Liver (tissue), 9 donors: ENCODE data around the gene COL26A1. TPM values are rescaled to one million over a fixed set of nuclear protein-coding genes. Genes with fewer than 3 reads are reported as not detected.

Experiments used
- DNase-seq: peaks from one replicate; pipeline ENCODE4 v3.0.0-alpha.2; 2017; ENCODE audit warnings: low spot score
- H3K27ac ChIP-seq, 2 donors: one replicate each; pipeline ENCODE4 v1.7.0; 2013; ENCODE audit warnings: inconsistent platforms in 2 of 2, low read length in 2 of 2, control low read depth in 1 of 2, low read depth in 1 of 2, mild to moderate bottlenecking in 1 of 2
- H3K27me3 ChIP-seq, 4 donors: one replicate each; pipeline versions ENCODE4 v1.6.1 to v1.7.0; 2013; ENCODE audit warnings: low read length in 3 of 4, inconsistent platforms in 1 of 4, mild to moderate bottlenecking in 1 of 4, moderate library complexity in 1 of 4; ENCODE audit not compliant: control insufficient read depth in 4 of 4, insufficient read depth in 4 of 4
- H3K36me3 ChIP-seq, 4 donors: one replicate each; pipeline versions ENCODE4 v1.6.1 to v1.7.0; 2013; ENCODE audit warnings: low read length in 3 of 4, mild to moderate bottlenecking in 3 of 4, low read depth in 1 of 4, moderate library complexity in 1 of 4; ENCODE audit not compliant: control insufficient read depth in 4 of 4, insufficient read depth in 3 of 4
- H3K4me1 ChIP-seq, 4 donors: one replicate each; pipeline versions ENCODE4 v1.6.1 to v1.7.0; 2013; ENCODE audit warnings: low read length in 3 of 4, mild to moderate bottlenecking in 3 of 4, moderate library complexity in 1 of 4; ENCODE audit not compliant: control insufficient read depth in 4 of 4, insufficient read depth in 4 of 4
- H3K4me3 ChIP-seq, 3 donors: one replicate each; pipeline versions ENCODE4 v1.6.1 to v1.7.0; 2013; ENCODE audit warnings: low read length in 3 of 3, control low read depth in 1 of 3, low read depth in 1 of 3, mild to moderate bottlenecking in 1 of 3
- H3K9ac ChIP-seq, 2 donors: one replicate each; pipeline ENCODE4 v1.7.0; 2013; ENCODE audit warnings: low read length in 2 of 2, mild to moderate bottlenecking in 2 of 2, moderate library complexity in 2 of 2, control low read depth in 1 of 2, low read depth in 1 of 2
- H3K9me3 ChIP-seq, 4 donors: one replicate each; pipeline versions ENCODE4 v1.6.1 to v1.7.0; 2013; ENCODE audit warnings: low read length in 3 of 4; ENCODE audit not compliant: control insufficient read depth in 4 of 4
- EGR1 ChIP-seq, 2 donors: IDR thresholded peaks; 2 replicates each; pipeline ENCODE4 v1.6.1; 2016 to 2018; ENCODE audit warnings: antibody characterized with exemption in 2 of 2, low read depth in 2 of 2
- FOXA1 ChIP-seq: IDR thresholded peaks from 2 replicates; pipeline ENCODE4 v1.6.1; 2016; ENCODE audit warnings: antibody characterized with exemption
- FOXA2 ChIP-seq: IDR thresholded peaks from 2 replicates; pipeline ENCODE4 v1.6.1; 2016; ENCODE audit warnings: antibody characterized with exemption
- GABPA ChIP-seq, 2 donors: IDR thresholded peaks in 1 of 2; conservative IDR thresholded peaks in 1 of 2; 2 replicates each; pipeline ENCODE4 v1.6.1; 2016; ENCODE audit warnings: antibody characterized with exemption in 2 of 2, mild to moderate bottlenecking in 1 of 2, moderate library complexity in 1 of 2
- HNF4A ChIP-seq, 2 donors: conservative IDR thresholded peaks; 2 replicates each; pipeline ENCODE4 v1.6.1; 2016; ENCODE audit warnings: antibody characterized with exemption in 2 of 2, mild to moderate bottlenecking in 2 of 2
- HNF4G ChIP-seq: IDR thresholded peaks from 2 replicates; pipeline ENCODE4 v1.6.1; 2016; ENCODE audit warnings: antibody characterized with exemption
- JUND ChIP-seq, 2 donors: IDR thresholded peaks; 2 replicates each; pipeline ENCODE4 v1.6.1; 2016; ENCODE audit warnings: antibody characterized with exemption in 2 of 2
- NR2F2 ChIP-seq: IDR thresholded peaks from 2 replicates; pipeline ENCODE4 v1.6.1; 2016; ENCODE audit warnings: antibody characterized with exemption
- RAD21 ChIP-seq, 2 donors: IDR thresholded peaks; 2 replicates each; pipeline ENCODE4 v1.6.1; 2016; ENCODE audit warnings: antibody characterized with exemption in 2 of 2, mild to moderate bottlenecking in 2 of 2
- RXRA ChIP-seq, 2 donors: IDR thresholded peaks; 2 replicates each; pipeline ENCODE4 v1.6.1; 2017 to 2018; ENCODE audit warnings: antibody characterized with exemption in 2 of 2, mild to moderate bottlenecking in 1 of 2
- SP1 ChIP-seq: IDR thresholded peaks from 2 replicates; pipeline ENCODE4 v1.6.1; 2018; ENCODE audit warnings: antibody characterized with exemption, mild to moderate bottlenecking
- TAF1 ChIP-seq: conservative IDR thresholded peaks from 2 replicates; pipeline ENCODE4 v1.6.1; 2016; ENCODE audit warnings: antibody characterized with exemption, mild to moderate bottlenecking
- YY1 ChIP-seq: IDR thresholded peaks from 2 replicates; pipeline ENCODE4 v1.6.1; 2016; ENCODE audit warnings: antibody characterized with exemption, mild to moderate bottlenecking
- WGBS: extraction: QIAGEN DNeasy Blood & Tissue Kit; methylation state at CpG from one replicate; pipeline ENCODE4 v1.1.7; 2013; 5-methylcytosine and 5-hydroxymethylcytosine counted together
- polyA plus RNA-seq, 2 donors: library from polyadenylated mRNA; stranded (reverse) in 1 of 2; unstranded in 1 of 2; fragments of 200-250 nt in 1 of 2; fragments of >200 nt in 1 of 2; fragmentation: Nextera tagmentation in 1 of 2; extraction: Ambion mirVana in 1 of 2; gene quantifications; one replicate each; pipeline versions ENCODE4 v1.2.1 to v1.2.3, GENCODE V29; 2013 to 2015
- total RNA-seq, 2 donors: library from RNA; depleted of rRNA; stranded (reverse); fragments of >200 nt; gene quantifications; one replicate each; pipeline ENCODE4 v1.2.3, GENCODE V29; 2014
- TF ChIP-seq, protein P1 (sequence below): fragments of 150-350 bp; IDR thresholded peaks from 2 replicates; pipeline ENCODE4 v1.5.1; 2017; ENCODE audit warnings: improper control_type of control experiment, low read depth, low read length; ENCODE audit not compliant: missing input control
- TF ChIP-seq, protein P2 (sequence below): IDR thresholded peaks from 2 replicates; pipeline ENCODE4 v1.6.1; 2016; ENCODE audit warnings: antibody characterized with exemption
- TF ChIP-seq, protein P3 (sequence below): IDR thresholded peaks from 2 replicates; pipeline ENCODE4 v1.6.1; 2016; ENCODE audit warnings: antibody characterized with exemption
- TF ChIP-seq, protein P4 (sequence below): IDR thresholded peaks from 2 replicates; pipeline ENCODE4 v1.6.1; 2016; ENCODE audit warnings: antibody characterized with exemption, mild to moderate bottlenecking
- TF ChIP-seq, protein P5 (sequence below): IDR thresholded peaks from 2 replicates; pipeline ENCODE4 v1.6.1; 2016; ENCODE audit warnings: antibody characterized with exemption
- donor health status: healthy.
- donor health status: healthy.
- donor health status: healthy.
- donor health status: healthy.
- donor health status: healthy.

The COL26A1 gene
- total and polyA plus RNA-seq, 4 donors: 0.76 to 1.8 (median 0.96) TPM

DNA sequence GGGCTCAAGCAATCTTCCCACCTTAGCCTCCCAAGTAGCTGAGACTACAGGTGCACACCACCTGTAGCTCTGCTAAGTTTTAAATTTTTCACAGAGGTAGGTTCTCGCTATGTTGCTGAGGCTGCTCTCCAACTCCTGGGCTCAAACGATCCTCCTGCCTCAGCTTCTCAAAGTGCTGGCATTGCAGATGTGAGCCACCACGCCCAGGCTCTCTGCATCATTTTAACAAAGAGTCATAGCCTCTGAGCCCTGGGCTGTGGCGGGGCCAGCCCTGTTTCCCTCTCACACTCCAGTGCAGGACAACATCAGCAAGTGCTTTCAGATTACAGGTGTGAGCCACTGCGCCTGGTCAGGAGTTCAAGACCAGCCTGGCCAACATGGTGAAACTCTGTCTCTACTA, 102.5 kb downstream of the COL26A1 start:
- 94% methylated on average over 5 of the region's 5 CpGs for WGBS
- Histone ChIP-seq H3K9ac (no peak overlapping the region), H3K9me3 (no peaks in the 10 kb centered on the region), H3K36me3 (no peaks in the 10 kb centered on the region), H3K27ac (no peak overlapping the region), H3K27me3 (no peaks in the 10 kb centered on the region), H3K4me1 (no peaks in the 10 kb centered on the region), H3K4me3 (no peak overlapping the region)
- TF ChIP-seq SP1 (no peak), FOXA1 (no peak), FOXA2 (no peak), EGR1 (IDR thresholded peaks at IDR 0.05; ENCODE audit: low read depth in 2 of 2) (no peak), YY1 (no peak), HNF4A (conservative IDR thresholded peaks at IDR 0.05) (no peak), GABPA (IDR thresholded peaks at IDR 0.05 in 1 of 2, conservative IDR thresholded peaks at IDR 0.05 in 1 of 2) (no peak), TAF1 (no peak), RAD21 (IDR thresholded peaks at IDR 0.05) (no peak), HNF4G (no peak), NR2F2 (no peak), JUND (IDR thresholded peaks at IDR 0.05) (no peak), RXRA (IDR thresholded peaks at IDR 0.05) (no peak)
- TF ChIP-seq, protein P1, sequence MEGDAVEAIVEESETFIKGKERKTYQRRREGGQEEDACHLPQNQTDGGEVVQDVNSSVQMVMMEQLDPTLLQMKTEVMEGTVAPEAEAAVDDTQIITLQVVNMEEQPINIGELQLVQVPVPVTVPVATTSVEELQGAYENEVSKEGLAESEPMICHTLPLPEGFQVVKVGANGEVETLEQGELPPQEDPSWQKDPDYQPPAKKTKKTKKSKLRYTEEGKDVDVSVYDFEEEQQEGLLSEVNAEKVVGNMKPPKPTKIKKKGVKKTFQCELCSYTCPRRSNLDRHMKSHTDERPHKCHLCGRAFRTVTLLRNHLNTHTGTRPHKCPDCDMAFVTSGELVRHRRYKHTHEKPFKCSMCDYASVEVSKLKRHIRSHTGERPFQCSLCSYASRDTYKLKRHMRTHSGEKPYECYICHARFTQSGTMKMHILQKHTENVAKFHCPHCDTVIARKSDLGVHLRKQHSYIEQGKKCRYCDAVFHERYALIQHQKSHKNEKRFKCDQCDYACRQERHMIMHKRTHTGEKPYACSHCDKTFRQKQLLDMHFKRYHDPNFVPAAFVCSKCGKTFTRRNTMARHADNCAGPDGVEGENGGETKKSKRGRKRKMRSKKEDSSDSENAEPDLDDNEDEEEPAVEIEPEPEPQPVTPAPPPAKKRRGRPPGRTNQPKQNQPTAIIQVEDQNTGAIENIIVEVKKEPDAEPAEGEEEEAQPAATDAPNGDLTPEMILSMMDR: no peak
- TF ChIP-seq, protein P2, sequence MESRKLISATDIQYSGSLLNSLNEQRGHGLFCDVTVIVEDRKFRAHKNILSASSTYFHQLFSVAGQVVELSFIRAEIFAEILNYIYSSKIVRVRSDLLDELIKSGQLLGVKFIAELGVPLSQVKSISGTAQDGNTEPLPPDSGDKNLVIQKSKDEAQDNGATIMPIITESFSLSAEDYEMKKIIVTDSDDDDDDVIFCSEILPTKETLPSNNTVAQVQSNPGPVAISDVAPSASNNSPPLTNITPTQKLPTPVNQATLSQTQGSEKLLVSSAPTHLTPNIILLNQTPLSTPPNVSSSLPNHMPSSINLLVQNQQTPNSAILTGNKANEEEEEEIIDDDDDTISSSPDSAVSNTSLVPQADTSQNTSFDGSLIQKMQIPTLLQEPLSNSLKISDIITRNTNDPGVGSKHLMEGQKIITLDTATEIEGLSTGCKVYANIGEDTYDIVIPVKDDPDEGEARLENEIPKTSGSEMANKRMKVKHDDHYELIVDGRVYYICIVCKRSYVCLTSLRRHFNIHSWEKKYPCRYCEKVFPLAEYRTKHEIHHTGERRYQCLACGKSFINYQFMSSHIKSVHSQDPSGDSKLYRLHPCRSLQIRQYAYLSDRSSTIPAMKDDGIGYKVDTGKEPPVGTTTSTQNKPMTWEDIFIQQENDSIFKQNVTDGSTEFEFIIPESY: no peak
- TF ChIP-seq, protein P3, sequence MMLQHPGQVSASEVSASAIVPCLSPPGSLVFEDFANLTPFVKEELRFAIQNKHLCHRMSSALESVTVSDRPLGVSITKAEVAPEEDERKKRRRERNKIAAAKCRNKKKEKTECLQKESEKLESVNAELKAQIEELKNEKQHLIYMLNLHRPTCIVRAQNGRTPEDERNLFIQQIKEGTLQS: no peak
- TF ChIP-seq, protein P4, sequence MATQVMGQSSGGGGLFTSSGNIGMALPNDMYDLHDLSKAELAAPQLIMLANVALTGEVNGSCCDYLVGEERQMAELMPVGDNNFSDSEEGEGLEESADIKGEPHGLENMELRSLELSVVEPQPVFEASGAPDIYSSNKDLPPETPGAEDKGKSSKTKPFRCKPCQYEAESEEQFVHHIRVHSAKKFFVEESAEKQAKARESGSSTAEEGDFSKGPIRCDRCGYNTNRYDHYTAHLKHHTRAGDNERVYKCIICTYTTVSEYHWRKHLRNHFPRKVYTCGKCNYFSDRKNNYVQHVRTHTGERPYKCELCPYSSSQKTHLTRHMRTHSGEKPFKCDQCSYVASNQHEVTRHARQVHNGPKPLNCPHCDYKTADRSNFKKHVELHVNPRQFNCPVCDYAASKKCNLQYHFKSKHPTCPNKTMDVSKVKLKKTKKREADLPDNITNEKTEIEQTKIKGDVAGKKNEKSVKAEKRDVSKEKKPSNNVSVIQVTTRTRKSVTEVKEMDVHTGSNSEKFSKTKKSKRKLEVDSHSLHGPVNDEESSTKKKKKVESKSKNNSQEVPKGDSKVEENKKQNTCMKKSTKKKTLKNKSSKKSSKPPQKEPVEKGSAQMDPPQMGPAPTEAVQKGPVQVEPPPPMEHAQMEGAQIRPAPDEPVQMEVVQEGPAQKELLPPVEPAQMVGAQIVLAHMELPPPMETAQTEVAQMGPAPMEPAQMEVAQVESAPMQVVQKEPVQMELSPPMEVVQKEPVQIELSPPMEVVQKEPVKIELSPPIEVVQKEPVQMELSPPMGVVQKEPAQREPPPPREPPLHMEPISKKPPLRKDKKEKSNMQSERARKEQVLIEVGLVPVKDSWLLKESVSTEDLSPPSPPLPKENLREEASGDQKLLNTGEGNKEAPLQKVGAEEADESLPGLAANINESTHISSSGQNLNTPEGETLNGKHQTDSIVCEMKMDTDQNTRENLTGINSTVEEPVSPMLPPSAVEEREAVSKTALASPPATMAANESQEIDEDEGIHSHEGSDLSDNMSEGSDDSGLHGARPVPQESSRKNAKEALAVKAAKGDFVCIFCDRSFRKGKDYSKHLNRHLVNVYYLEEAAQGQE: no peak
- TF ChIP-seq, protein P5, sequence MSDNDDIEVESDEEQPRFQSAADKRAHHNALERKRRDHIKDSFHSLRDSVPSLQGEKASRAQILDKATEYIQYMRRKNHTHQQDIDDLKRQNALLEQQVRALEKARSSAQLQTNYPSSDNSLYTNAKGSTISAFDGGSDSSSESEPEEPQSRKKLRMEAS: no peak
- DNase-seq: no peak
